A549 (cell line): ENCODE data around the gene STAC.

Source experiments
- CTCF ChIP-seq: fragments of >200 bp; sonication (Bioruptor Twin); formaldehyde crosslinking; IDR thresholded peaks from 3 replicates; pipeline ENCODE4 v1.5.1; 2016
- EP300 ChIP-seq, 2 experiments: fragments of >200 bp; sonication (Bioruptor Twin); formaldehyde crosslinking; IDR thresholded peaks; 2 replicates in 1 of 2; 3 replicates in 1 of 2; pipeline ENCODE4 v1.6.1; 2016 to 2017
- HOXA7 ChIP-seq: fragments of 250-450 bp; sonication (Bioruptor Pico); IDR thresholded peaks from 2 replicates; pipeline ENCODE4 v1.5.0; 2020; ENCODE audit warnings: mild to moderate bottlenecking, moderate library complexity
- MAFK ChIP-seq: fragments of 450-650 bp; IDR thresholded peaks from 2 replicates; pipeline ENCODE4 v1.6.1; 2014; ENCODE audit not compliant: partially characterized antibody
- MAZ ChIP-seq: fragments of 150-350 bp; IDR thresholded peaks from 2 replicates; pipeline ENCODE4 v1.6.1; 2014; ENCODE audit warnings: antibody characterized with exemption, low read depth, low read length, borderline replicate concordance
- NPAS2 ChIP-seq: fragments of 250-450 bp; sonication (Bioruptor Pico); IDR thresholded peaks from 2 replicates; pipeline ENCODE4 v1.8.0; 2022; ENCODE audit warnings: mild to moderate bottlenecking, moderate library complexity, borderline replicate concordance
- NR3C1 ChIP-seq: fragments of >200 bp; sonication (Bioruptor Twin); formaldehyde crosslinking; IDR thresholded peaks from 3 replicates; pipeline ENCODE4 v1.6.1; 2017
- PBX3 ChIP-seq: IDR thresholded peaks from 2 replicates; pipeline ENCODE4 v1.6.1; 2012
- POLR2A ChIP-seq: IDR thresholded peaks from 2 replicates; pipeline ENCODE4 v1.6.1; 2012; ENCODE audit warnings: mild to moderate bottlenecking, low read length
- POLR2AphosphoS2 ChIP-seq: conservative IDR thresholded peaks from 2 replicates; pipeline ENCODE4 v1.6.1; 2012; ENCODE audit warnings: low read length, improper control_type of control experiment, inconsistent platforms
- RAD21 ChIP-seq, 2 experiments: fragments of >200 bp in 1 of 2; sonication (Bioruptor Twin) in 1 of 2; formaldehyde crosslinking in 1 of 2; IDR thresholded peaks in 1 of 2; conservative IDR thresholded peaks in 1 of 2; 2 replicates in 1 of 2; 3 replicates in 1 of 2; pipeline ENCODE4 v1.6.1; 2012 to 2018; ENCODE audit warnings: inconsistent platforms in 1 of 2
- RARB ChIP-seq: fragments of 250-450 bp; sonication (Bioruptor Pico); IDR thresholded peaks from 2 replicates; pipeline ENCODE4 v1.8.0; 2021; ENCODE audit warnings: mild to moderate bottlenecking, moderate library complexity
- RCOR1 ChIP-seq: fragments of 150-350 bp; IDR thresholded peaks from 2 replicates; pipeline ENCODE4 v1.6.1; 2014; ENCODE audit warnings: antibody characterized with exemption, low read length, low read depth
- TP53 ChIP-seq: fragments of 250-450 bp; sonication (Bioruptor Pico); IDR thresholded peaks from 2 replicates; pipeline ENCODE4 v1.5.0; 2021; ENCODE audit warnings: mild to moderate bottlenecking, moderate library complexity

DNA sequence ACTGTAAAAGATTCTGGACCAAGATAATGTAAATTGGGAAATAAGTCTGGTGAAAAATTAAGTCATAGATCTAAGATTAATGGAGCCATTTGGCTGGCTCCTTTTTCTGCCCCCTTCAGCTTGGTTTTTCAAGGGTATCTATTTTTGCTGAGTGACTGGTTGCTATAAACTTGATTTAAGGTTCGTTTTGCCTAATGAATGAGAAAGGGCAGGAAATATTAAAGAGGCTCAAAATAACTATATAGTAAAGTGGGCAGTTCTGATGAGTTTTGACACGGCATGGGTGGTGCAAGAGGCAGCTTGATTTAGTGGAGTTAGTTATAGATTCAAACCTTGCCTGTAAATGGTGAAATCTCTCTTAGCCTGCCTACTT is 140.7 kb downstream of the STAC start:
- TF ChIP-seq MAFK, result no peak
- no peak for TF ChIP-seq RCOR1
- TF ChIP-seq RARB, result no peak
- no peak for TF ChIP-seq HOXA7 (CRISPR knock-in tag)
- TF ChIP-seq POLR2AphosphoS2, result no peak
- TF ChIP-seq POLR2A, result no peak
- TF ChIP-seq RAD21 (conservative IDR thresholded peaks at IDR 0.05 in 1 of 2, IDR thresholded peaks at IDR 0.05 in 1 of 2), result no peak
- TF ChIP-seq NPAS2 (CRISPR knock-in tag), result no peak
- TF ChIP-seq PBX3, result no peak
- TF ChIP-seq CTCF, result no peak
- no peak for TF ChIP-seq MAZ
- no peak for TF ChIP-seq TP53 (CRISPR knock-in tag)
- TF ChIP-seq EP300 (IDR thresholded peaks at IDR 0.05), result no peak
- no peak for TF ChIP-seq NR3C1
